GM18520 (cell line): ENCODE results near the gene ABHD15.

Source experiments
- ATAC-seq: cut with Tn5 transposase; IDR thresholded peaks from one replicate; pipeline ENCODE4 v1.9.1; 2021; ENCODE audit not compliant: unreplicated experiment

The ABHD15 gene, protein sequence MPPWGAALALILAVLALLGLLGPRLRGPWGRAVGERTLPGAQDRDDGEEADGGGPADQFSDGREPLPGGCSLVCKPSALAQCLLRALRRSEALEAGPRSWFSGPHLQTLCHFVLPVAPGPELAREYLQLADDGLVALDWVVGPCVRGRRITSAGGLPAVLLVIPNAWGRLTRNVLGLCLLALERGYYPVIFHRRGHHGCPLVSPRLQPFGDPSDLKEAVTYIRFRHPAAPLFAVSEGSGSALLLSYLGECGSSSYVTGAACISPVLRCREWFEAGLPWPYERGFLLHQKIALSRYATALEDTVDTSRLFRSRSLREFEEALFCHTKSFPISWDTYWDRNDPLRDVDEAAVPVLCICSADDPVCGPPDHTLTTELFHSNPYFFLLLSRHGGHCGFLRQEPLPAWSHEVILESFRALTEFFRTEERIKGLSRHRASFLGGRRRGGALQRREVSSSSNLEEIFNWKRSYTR

DNA sequence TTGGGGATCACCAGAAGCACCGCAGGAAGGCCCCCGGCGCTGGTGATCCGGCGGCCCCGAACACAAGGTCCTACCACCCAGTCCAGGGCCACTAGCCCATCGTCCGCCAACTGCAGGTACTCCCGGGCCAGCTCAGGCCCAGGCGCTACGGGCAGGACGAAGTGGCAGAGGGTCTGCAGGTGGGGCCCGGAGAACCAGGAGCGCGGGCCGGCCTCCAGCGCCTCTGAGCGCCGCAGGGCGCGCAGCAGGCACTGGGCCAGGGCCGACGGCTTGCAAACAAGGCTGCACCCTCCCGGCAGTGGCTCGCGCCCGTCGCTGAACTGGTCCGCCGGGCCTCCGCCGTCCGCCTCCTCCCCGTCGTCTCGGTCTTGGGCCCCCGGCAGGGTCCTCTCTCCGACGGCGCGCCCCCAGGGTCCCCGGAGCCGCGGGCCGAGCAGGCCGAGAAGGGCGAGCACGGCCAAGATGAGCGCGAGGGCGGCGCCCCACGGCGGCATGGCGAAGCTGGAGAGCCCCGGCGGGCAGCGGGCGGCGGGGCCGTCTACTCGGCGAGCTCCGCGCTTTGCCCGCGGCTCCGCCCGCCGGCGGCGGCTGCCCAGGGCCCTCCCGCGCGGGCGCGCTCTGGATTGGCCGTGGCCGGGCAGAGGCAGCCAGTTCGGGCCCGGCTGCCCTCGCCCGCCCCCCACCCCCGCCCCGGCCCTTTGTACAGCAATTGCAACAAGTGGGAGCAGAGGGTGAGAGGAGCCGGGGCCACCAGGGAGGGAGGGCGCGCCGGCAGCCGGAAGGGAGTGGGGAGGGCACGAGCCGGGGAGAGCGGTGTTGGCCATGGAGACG lies at the start of gene ABHD15:
Gene ABHD15, minus strand, starts transcription at position 565 of the 831 bp plus-strand sequence. Its CDS starts 71 bp downstream, at position 494.
- no peak for ATAC-seq

DNA sequence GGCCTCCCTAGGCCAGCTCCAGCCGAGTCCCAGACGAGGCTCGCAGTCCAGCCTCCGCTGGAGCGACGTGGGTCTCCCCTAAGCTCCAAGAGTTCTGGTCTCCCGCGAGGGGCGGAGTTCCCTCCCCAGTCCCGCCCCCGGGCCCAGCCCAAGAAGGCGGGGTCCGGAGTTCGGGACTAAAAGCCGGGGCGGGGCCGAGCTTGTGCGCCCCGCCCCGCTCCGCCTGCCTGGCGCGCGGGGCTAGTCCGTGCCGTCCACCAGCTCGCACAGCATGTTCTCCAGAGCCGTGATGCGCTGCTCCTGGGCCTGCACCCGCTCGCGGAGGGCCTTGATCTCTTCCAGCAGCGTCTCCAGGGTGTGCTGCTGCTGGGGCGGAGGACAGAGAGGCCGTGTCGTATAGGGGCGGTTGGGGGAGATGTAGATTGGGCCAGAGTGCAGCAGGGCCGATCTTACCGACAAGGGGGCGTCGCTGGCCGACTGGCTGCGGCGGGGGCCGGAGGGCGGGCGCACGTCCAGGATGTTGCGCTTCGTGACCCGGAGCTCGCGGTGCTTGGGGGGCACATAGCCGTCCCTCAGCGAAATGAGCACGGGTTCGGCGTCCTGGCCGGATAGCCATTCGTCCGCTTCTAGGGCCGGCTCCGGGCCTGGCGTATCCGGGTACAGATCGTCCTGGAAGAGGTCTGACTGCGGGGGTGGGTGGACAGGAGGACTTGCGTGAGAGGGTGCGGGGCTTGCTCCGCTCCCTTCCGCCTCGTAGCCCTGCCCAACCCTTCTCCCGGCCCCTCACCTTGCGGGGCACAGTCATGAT lies 48.9 kb upstream of the ABHD15 start:
- peak; percentile 53 for ATAC-seq

DNA sequence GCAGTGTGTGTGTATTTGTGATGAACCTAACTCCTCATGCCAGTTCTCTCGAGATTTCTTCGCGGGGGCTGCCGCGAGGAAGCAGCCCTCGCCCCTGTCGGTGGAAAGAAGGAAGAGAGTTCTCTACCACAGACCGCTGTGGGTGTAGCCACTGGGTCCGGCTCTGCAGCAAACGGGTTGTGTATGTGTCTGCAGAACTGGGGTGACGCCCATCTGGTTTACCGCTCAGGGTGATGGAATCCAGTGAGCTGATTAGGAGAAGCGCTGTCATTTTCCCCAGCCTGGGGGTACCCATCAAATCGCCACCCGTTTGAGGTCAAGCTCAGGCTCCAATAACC lies 48.2 kb upstream of the ABHD15 start:
- no peak for ATAC-seq

DNA sequence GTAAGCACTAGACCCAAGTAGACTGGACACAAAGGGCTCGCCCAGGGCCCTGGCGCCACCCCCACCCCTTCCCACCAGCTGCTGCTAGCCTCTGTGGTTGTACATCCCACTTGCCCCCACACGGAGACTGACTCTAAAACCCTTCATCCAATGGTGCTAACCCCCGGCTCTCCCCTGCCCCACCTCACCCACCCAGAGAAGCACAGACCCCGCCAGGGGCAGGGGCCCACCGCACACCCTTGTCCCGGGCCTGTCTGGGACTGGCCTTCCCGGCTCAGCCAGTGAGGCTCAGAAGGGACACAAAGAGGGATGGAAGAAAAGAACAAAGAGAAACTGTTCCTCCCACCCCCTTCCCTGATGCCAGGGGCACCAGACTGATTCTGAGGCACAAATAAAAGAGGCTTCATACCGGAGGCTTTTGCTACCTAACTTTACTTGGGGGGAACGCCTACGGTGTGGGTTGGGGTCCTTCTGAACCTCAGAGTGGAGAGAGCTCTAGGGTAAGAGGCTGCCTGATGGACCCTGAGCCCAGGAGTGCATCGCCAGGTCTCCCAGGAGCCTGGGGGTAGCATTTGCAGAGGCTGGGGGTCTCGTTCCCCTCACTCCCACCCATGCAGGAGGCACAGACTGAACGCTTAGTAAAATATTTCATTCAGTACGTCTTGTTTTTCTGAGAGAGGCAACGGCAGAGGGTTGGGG lies 47.7 kb upstream of the ABHD15 start:
- no peak for ATAC-seq

DNA sequence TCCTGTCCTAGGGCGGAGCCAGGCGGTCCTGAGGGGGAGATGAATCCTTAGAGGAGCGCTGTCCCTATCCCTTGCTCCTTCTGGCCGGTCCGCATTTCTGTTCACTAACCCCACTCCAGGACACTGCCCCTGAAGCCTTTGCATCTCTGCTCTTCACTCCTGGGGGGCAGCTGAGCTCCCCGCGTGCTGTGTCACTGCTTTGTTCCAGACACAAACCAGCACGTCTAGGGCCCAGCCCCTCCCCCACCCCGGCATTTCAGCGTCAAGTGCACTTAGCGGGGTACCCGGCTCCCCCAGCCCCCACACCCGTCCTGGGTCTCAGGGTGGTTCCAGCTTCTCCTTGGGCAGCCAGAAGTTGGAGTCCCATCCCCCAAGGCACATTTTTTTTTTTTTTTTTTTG lies 47.0 kb upstream of the ABHD15 start:
- ATAC-seq = no peak

DNA sequence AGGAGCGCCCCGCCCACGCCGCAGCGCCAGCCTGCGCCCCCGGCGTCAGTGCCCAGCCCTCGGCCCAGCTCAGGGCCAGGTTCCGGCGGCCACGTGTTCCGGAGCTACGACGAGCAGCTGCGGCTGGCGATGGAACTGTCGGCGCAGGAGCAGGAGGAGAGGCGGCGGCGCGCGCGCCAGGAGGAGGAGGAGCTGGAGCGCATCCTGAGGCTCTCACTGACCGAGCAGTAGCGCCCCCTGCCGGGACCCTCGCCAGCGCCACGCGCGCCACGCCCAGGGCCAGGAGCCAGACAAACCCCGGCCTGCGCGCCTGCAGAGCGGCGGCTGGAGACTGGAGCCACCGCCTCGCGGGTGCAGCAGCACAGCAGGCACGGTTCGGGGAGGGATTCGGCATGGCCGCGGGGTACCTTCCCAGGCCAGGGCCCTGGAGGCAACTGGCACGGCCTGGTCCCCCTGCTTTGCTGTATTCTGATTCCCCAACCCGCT lies 46.6 kb upstream of the ABHD15 start:
- ATAC-seq = no peak

DNA sequence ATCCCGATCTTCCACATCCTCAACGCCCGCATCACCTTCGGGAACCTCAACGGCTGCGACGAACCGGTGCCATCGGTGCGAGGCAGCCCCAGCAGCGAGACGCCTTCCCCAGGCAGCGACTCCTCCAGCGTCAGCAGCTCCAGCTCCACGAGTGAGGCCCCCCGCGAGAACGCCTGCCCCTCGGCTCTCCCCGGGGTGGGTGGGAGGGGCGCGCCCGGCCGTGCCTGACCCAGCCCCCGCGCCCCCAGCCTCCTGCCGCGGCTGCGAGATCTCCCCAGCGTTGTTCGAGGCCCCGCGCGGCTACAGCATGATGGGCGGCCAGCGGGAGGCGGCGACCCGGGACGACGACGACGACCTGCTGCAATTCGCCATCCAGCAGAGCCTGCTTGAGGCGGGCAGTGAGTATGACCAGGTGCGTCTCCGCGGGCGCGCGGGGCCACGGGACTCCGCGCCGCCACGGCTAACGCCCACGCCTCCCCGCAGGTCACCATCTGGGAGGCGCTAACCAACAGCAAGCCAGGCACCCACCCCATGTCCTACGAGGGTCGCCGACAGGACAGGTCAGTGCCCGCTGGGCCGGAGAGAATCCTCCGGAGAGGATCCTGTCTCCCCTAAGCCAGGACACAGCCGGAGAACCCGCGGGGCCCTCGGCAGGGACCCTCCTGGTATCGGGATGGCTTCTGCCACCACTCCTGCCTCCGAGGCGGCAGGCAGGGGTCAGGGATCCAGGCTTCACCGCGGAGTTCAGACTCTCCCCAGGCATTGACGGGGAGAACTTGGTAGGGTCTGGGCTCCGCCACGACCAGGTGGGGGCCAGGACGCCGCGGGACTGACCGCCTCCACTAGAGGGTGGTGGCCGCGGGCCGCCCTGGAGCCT lies 45.8 kb upstream of the ABHD15 start:
- no peak for ATAC-seq

DNA sequence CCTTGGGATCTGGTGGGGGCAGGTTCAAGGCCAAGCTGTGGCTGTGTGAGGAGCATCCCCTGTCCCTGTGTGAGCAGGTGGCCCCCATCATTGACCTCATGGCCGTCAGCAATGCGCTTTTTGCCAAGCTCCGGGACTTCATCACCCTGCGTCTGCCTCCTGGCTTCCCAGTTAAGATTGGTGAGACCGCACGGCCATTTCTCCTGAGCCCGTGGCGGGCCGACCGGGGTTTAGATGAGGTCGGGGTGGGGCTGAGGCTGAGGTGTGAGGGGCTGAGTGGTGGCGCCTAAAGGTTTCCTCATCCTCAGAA lies 45.2 kb upstream of the ABHD15 start:
- ATAC-seq = no peak

DNA sequence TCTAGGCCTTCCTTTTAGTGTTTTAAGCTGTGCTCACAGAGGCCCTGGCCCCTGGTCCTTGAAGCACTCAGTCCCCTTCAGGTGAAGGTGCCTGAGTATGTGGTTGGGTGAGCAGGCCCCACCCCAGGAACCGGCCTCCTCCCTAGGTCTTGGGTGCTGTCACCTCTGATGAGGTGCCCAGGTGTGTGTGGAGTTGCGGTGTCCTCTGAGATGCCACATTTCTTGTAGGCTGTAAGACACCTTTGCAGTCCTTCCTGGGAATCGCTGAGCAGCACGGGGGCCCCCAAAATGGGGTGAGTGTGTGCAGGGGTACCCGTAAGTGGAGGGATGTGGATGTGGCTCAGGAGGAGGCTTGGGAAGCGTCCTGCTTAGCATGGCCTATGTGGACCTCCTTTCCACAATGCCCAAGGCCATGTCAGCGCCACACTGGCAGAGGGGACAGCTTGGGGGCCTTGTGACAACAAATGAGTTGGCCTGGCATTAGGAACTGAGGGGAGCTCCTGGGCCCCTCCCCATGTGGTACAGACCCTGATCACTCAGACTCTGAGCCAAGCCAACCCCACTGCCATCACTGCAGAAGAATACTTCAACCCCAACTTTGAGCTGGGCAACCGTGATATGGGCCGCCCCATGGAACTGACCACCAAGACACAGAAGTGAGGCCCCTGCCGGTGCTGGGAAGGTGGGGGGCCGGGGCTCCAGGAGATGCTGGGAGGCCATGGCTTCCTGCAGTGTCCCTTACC lies 44.7 kb upstream of the ABHD15 start:
- no peak for ATAC-seq

DNA sequence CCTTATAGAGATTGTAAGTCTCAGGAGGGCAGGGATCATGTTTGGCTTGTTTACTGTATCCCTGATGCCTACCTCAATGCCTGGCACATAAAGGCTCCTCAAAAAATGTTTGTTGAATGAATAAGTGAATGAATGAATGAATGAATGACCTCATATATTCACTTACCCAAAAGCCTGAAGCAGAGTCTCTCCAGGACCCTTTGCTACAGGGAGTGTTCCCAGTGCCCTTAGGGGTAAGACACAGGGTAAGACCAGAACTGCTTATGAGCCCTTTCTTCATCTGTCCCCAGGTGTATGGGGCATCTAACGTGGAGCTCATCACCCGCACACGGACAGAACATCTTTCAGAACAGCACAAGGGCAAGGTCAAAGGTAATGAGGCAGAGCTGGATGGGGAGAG lies 43.6 kb upstream of the ABHD15 start:
- ATAC-seq = no peak

DNA sequence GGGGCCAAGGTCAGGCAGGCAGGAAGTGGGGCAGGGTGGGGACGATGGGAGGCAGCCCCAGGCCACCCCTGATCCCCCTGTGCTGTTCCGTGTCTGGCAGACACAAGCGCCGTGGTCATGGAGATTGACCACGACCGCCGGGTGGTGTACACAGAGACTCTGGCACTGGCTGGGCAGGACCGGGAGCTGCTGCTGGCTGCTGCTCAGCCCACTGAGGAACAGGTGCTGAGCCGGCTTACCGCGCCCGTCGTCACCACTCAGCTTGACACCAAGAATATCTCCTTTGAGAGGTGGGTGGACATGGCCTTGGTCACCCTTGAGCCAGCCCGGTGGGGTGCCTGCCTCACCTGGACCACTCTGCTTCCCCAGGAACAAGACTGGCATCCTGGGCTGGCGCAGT lies 42.1 kb upstream of the ABHD15 start:
- no peak for ATAC-seq

DNA sequence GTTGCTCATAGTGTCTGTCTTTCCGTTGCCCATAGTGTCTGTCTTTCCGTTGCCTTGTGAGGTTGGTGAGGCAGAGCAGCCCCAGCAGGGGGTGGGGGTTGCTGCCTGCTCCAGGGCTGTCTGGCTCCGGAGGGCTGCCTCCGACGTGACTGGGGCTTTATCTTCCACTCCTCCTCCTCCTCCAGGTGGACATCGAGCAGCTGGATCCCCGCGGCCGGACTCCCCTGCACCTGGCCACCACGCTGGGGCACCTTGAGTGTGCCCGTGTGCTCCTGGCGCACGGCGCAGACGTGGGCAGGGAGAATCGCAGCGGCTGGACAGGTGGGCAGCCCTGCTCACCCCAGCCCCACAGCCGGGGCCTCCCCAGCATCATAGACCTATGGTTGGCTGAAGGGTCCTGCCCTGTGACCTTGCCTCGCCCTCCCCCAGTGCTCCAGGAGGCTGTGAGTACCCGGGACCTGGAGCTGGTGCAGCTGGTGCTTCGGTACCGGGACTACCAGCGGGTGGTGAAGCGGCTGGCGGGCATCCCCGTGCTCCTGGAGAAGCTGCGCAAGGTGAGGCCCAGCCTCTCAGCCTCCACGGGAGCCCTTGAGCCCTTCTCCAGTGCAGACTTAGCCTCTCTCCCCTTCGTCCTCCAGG lies 40.8 kb upstream of the ABHD15 start:
- no peak for ATAC-seq

DNA sequence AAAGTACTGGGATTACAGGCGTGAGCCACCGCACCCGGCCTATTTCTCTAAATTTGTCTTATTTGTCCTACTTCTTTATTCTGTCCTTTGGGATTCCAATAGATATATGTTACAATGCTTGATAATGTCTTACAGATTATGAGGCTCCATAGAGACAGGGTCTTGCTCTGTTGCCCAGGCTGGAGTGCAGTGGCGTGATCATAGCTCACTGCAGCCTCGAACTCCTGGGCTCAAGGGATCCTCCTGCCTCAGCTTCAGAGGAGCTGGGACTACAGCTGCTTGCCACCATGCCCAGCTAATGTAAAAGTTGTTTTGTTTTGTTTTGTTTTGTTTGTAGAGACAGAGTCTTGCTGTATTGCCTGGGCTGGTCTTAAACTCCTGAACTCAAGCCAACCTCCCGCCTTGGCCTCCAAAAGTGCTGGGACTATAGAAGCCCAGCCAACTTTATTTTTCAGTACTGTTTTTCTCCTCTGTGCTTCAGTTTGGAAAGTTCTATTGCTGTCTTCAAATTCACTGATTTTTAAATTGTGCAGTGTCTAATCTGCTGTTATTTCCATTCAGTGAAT lies 36.4 kb upstream of the ABHD15 start:
- ATAC-seq = no peak

DNA sequence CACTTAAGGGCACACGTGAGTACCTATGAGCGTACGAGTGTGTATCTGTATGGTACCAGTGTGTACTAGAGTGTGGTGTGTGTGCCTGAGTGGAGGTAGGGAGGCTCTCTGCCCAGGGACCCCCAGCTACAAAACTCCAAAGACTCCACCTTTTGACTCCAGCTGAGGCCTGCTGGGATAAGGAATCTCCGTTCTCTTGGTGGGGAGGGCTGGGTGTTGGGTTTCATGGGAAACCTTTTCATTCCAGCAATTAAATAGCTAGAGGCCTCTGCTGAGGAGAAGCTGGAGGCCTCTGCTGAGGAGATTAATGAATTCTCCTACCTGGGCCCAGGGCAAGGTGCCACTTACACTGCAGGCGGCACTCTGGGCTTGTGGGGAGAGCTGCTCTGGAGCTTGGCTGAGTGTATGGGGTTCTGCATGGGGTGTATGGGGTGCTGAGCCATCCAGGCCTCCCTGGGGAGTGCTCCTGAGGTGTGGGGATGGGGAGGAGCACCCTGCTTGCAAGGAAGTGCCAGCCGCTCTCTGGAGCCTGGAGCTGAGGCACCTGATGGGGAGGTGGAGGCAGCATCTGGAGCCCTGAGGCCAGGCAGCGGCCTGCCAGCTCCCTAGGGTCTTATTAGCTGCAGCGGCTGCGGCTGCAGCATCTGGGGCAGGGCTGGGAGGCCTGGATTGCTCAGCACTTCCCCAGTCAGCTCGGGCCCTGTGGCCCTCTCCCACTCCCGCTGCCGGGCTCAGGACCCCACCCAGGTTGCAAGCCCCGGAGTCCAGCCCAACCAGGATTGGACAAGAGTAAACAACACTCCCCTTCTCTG lies 30.7 kb upstream of the ABHD15 start:
- ATAC-seq = no peak

DNA sequence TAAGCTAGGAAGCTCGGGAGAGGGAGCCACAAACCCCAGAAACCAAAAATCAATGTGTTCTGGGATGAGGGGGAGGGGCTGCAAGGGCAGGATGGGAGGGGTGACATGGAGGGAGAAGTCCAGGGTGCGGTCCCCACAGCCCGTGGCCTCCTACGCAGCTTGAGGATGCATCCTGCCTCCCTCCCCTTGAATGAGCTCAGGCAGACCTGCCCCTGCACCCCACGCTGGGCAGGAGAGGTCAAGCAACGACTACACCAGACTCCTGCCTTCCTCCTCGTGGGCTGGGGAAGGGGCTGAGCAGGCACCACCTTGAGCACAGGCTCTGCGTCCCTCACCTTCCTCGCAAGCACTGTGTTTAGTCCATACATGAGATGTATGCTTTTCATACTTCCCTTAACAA lies 30.0 kb upstream of the ABHD15 start:
- ATAC-seq = no peak

DNA sequence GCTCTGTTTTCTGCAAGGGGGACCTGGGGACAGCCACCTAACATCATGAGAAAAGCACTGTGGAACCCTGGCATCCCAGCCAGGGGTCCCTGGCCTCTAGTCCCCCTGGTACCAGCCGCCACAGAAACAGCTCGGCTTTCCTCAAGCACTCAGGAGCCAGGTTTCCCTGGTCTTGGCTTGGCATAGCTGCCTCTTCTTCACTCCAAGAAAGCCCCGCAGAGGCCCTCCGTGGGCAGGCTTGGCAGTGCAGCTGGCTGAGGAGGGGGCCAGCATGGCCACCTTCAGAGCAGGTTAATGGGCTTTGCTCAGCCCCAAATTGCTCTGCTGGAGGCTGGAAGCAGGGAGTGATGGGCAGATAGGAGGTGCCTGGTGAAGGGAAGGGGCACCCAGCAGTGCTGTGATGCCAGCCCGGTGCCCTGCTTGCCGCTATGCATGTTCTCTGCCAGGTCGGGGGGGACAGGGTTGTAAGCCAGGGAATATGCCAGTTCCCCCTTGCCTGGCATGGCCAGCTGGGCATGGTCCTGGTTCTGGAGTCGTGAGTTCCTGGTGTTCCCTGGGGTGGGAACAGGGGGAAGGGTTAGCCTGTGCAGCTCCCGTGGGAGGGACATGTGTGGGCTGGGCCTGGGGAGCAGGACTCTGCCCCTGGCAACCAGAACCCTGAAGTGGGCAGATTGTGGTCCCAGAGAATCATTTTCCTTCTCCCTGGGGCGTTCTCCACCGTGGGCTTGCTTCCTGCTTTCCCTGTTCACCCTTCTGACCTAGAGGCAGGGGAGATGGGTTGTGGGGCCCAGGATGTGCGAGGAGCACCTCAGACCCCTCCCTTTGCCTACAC lies 29.3 kb upstream of the ABHD15 start:
- ATAC-seq = no peak
